Activated CD8-positive, alpha-beta memory T cell treated with anti-CD3 and anti-CD28 coated beads, Interleukin-2, amount 50 U/mL, for 48 hours (primary cell): ENCODE results near the gene DHX58.
A peak's percentile ranks its signal among the peaks of the same experiment; 100 is the strongest.
"Not testable (repeated sequence)": the region's sequence is repeated elsewhere in the genome, so short reads cannot be mapped to it uniquely, and the experiment has no call there.

Experiments used
- DNase-seq: peaks from one replicate; pipeline ENCODE4 v3.0.0-alpha.2; 2020

DHX58 gene

GRCh38 chr17:42112552-42113176 is at the start of gene DHX58:
TSS of gene DHX58 (minus strand) at chr17:42112714. CDS start at chr17:42111892, 822 bp downstream.
- DNase-seq = peak; percentile 82

- DNase-seq = no peak
Observed at GRCh38 chr17:42160531-42160910, 48.0 kb upstream of the DHX58 start.

DNA sequence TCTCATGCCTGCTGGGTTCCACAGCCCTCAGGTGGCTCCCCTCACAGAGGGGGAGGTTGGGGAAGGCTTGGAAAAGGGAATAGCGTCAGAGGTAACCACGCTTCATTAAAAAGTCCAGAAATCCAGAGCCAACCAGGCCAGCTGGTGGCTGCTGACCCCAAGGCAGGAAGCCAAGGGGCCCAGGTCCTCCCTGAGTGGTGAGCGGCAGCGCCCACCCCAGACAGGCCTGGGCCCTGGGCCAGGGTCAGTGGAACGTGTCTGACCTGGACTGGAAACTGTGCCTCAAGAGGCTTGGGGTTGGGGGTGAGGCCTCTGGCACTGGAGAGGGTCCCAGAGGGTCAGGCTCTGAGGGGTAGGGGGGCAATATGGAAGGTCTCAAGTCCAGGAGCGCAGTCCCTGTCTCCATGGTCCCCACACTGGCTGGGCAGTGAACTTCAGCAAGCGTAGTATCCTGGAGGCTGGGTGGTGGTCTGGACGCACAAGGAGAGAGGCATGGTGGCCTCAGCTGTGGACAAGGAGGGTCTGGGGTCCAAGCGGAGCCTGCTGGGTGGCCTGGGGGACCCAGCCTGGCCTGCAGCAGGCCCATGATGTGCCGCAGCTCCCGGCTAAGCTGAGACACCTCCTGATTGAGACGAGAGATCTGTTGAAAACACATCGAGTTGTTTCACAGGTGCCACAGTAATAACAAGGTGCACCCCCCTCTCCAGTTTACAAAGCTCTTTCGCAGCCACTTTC is 47.4 kb upstream of the DHX58 start:
- DNase-seq = no peak

- no peak for DNase-seq
Observed at GRCh38 chr17:42155614-42156045, 43.1 kb upstream of the DHX58 start.

GRCh38 chr17:42153919-42154742 is 41.6 kb upstream of the DHX58 start:
- DNase-seq = no peak

GRCh38 chr17:42146911-42147607 is 34.5 kb upstream of the DHX58 start:
- DNase-seq = no peak

GRCh38 chr17:42143138-42143537 is 30.6 kb upstream of the DHX58 start:
- DNase-seq = not testable (repeated sequence)

GRCh38 chr17:42142371-42142896 is 29.9 kb upstream of the DHX58 start:
- no peak for DNase-seq

DNA sequence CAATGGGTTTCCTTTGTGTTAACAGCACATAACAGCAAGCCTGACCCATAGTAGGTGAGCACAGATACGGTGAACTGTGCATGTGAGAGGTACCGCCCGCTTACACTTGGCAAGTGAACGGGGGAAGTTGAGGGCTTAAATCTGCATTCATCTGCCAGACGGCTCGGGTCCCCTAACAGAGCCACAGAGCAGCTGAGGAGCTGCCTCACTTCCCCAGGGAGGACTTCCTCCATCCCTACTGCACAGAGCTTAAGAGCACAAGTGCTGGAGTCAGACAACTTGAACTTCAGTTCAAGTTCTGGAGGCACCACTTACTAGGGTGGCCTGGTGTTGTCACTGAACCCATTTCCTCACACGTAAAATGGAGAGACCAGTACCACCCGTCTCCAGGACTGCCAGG is 28.9 kb upstream of the DHX58 start:
- DNase-seq = no peak

DNA sequence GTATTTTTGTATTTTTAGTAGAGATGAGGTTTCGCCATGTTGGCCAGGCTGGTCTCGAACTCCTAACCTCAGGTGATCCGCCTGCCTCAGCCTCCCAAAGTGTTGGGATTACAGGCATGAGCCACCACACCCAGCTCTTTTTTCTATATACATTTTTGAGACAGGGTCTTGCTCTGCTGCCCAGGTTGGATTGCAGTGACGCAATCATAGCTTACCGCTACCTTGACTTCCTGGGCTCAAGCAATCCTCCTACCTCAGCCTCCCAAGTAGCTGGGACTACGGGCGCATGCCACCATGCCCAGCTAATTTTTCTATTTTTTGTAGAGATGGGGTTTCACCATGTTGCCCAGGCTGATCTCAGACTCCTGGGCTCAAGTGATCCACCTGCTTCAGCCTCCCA is 28.2 kb upstream of the DHX58 start:
- DNase-seq = not testable (repeated sequence)

GRCh38 chr17:42138749-42139492 is 26.4 kb upstream of the DHX58 start:
- DNase-seq = no peak

- DNase-seq = no peak
Observed at GRCh38 chr17:42136654-42137051, 24.1 kb upstream of the DHX58 start.

DNA sequence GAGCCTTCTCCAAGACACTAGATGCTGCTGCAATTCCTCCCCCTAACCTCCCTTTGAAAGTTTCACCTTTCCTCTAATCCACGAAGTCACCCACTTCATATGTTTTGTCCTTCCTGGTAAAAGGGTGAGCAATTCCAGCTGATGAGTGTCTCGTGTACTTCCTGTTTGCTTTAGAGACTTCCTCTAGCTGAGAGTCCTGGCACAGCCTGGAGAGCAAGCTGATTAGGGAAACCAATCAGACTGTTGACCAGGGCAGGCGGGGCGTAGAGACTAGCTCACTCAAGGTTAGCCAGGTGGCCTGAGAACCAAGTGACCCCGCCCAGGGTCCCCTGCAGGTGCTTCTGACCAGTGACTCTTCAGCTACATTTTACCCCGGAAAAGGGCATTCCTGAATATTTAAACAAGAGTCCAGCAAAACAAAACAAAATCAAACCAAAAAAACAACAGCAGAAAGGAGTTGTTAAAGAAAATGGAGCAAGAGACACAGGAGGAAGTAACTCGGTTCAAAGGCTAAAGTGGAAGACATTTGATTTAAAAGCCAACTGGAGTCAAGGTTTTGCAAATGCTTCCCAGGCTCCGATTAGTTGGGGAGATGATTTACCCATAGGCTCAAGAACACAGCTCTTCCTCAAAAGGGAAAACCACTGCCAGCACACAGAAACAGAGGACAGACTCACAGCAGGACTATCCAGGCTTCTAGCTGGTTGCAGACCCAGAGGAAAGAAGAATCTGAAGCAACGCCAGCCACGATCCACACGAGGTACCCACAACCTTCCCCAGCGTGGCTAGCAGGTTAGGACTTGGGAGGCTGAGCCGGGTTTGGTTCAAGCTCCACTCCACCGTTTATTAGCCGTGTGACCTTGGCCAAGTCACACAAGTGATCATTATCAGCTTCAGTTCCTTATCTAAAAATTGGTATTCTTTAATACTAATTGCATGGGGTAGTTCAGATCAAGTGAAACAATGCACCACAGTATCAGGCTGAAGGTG is 23.4 kb upstream of the DHX58 start:
- DNase-seq = no peak

DNA sequence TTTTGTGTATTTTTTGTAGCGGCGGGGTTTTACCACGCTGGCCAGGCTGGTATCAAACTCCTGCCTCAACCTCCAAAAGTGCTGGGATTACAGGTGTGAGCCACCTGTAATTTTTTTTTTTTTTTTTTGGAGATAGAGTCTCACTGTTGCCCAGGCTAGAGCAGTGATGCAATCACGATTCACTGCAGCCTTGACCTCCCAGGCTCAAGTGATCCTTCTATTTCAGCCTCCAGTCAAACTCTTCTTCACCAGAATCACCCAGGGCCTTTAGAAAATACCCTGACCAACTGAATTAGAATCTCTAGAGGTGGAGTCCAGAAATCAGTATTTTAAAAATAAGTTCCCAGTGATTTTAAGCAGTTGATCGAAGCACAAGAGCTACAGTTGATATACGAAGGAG is 22.6 kb upstream of the DHX58 start:
- DNase-seq = no peak

DNA sequence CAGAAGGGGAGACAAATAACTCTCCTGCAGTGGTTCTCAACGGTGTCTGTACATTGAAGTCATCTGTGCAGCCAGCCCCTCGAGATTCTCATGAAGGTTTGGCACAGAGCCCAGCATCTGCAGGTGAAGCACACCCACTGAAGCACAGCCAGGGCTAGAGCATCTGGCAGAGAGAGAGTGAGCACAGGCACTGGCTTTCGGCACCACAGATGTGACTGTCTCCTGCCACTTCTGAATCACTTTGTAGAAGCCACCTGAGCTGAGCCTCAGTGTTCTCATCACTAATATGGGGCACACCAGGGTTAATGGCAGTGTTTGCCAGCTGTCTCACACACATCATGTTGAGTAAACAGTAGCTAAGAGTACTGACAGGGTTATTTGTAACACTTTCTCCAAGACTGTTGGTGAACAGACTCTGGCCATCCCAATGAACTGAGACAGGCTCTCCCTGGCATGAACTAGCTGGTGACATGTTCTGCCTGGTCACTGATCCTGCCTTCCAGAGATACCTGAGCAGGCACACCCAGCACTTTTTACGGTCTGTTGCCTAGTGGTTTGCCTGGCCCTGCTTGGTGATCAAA is 21.0 kb upstream of the DHX58 start:
- no peak for DNase-seq

DNA sequence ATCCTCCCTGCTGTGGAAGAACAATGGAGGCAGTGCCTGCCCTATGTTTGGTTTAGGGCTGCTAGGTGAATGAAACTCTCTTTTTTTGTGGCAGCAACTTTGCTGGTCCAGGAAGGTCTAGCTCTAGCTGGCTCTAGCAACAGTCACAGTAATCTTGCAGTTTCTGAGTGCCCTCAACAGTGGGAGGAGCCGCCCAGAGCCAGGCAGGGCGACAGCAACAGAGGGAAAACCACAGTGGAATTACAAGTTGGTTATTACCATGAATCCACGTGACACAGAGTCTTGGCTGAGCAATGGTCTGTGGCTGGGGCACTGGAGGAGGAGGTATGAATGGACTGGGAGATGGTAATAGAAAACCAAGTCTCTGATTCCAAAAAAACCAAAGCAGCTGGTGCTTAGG is 20.4 kb upstream of the DHX58 start:
- DNase-seq = no peak

GRCh38 chr17:42131981-42132432 is 19.5 kb upstream of the DHX58 start:
- DNase-seq = no peak

DNA sequence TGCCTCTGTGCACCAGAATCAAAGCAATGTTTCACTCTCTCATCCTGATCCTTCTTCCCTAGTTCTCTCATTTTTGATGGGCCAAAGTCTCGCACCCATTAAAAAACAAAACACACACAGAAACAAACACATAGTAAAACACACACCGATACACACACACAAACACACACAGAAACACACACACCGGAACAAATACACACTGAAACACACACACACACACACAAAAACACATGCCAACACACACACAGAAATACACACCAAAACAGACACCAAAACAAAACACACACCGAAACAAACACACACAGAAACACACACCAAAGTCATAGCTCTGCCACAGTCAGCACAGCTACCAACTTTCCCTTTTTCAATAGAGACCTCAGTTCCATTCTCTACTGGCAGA is 18.7 kb upstream of the DHX58 start:
- DNase-seq = no peak

DNA sequence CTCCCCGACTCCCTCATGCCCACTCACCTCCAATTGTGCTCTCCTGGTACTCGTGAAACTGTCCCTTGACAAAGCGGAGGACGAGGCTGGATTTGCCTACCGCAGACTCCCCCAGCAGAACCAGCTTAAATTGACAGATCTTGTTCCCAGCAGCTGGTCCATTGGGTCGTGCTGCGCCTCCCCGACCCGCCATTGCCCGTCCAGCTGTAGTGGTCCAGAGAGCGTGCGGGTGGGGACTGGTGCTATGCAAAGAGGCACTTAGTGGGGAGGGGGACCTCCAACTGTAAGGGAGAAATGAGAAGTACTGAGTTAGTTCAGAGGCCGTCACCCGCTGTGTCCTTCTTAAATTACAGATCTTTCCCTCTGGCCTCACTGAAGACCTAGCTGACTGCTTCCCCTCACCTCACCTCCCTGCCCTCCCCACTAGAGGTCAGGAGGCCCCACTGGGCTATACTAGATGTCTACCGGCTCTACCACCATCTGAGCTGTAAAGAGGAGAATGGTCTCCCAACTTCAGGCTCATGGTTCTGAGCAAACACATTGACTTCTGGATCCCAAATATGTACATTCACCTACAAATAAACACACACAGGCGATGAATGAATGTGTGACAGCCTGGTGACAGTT is 17.9 kb upstream of the DHX58 start:
- DNase-seq = no peak
